Measurements from ENCODE around the gene SMARCA4. TPM values are rescaled to one million over a fixed set of nuclear protein-coding genes. Genes with fewer than 3 reads are reported as not detected.
"Not testable (repeated sequence)": the region's sequence is repeated elsewhere in the genome, so short reads cannot be mapped to it uniquely, and the experiment has no call there.

Gene SMARCA4
- polyA plus RNA-seq, 1 experiment = 46.3 TPM

GRCh38 chr19:10987571-10988297 lies 26.9 kb downstream of the SMARCA4 start:
- ChIA-PET CTCF (no interaction called here), POLR2A (no interaction called here)
- Histone ChIP-seq H3K4me3 (ENCODE audit: low read depth, low read length) (no peak overlapping the region), H3K27me3 (ENCODE audit: control insufficient read depth, insufficient read depth, low read length) (no peaks in the 10 kb centered on the region), H3K36me3 (ENCODE audit: control insufficient read depth, insufficient read depth, low read length) (peaks cover 32% of the 10 kb centered on the region)
- DNase-seq (ENCODE audit: low read depth) = no peak
- no peak for TF ChIP-seq CTCF (IDR thresholded peaks at IDR 0.05; ENCODE audit: insufficient read depth, low read depth, low read length)

GRCh38 chr19:10988380-10988779 lies 27.6 kb downstream of the SMARCA4 start:
- Histone ChIP-seq H3K4me3 (ENCODE audit: low read depth, low read length) (no peak overlapping the region), H3K36me3 (ENCODE audit: control insufficient read depth, insufficient read depth, low read length) (peaks cover 32% of the 10 kb centered on the region), H3K27me3 (ENCODE audit: control insufficient read depth, insufficient read depth, low read length) (no peaks in the 10 kb centered on the region)
- ChIA-PET CTCF (no interaction called here), POLR2A (no interaction called here)
- no peak for DNase-seq (ENCODE audit: low read depth)
- no peak for TF ChIP-seq CTCF (IDR thresholded peaks at IDR 0.05; ENCODE audit: insufficient read depth, low read depth, low read length)

GRCh38 chr19:10988921-10989320 lies 28.1 kb downstream of the SMARCA4 start:
- no peaks in the 10 kb centered on the region for H3K27me3 ChIP-seq (ENCODE audit: control insufficient read depth, insufficient read depth, low read length)
- no peak overlapping the region for H3K4me3 ChIP-seq (ENCODE audit: low read depth, low read length)
- peaks cover 32% of the 10 kb centered on the region for H3K36me3 ChIP-seq (ENCODE audit: control insufficient read depth, insufficient read depth, low read length)
- no peak for TF ChIP-seq CTCF (IDR thresholded peaks at IDR 0.05; ENCODE audit: insufficient read depth, low read depth, low read length)
- ChIA-PET CTCF (no interaction called here), POLR2A (no interaction called here)
- DNase-seq (ENCODE audit: low read depth) = no peak

GRCh38 chr19:10991076-10991475 lies 30.2 kb downstream of the SMARCA4 start:
- H3K4me3 ChIP-seq (ENCODE audit: low read depth, low read length) = no peak overlapping the region
- CTCF ChIA-PET = no interaction called here
- POLR2A ChIA-PET = no interaction called here
- DNase-seq (ENCODE audit: low read depth) = no peak
- no peaks in the 10 kb centered on the region for H3K27me3 ChIP-seq (ENCODE audit: control insufficient read depth, insufficient read depth, low read length)
- peaks cover 33% of the 10 kb centered on the region for H3K36me3 ChIP-seq (ENCODE audit: control insufficient read depth, insufficient read depth, low read length)
- TF ChIP-seq CTCF (IDR thresholded peaks at IDR 0.05; ENCODE audit: insufficient read depth, low read depth, low read length) = no peak

- POLR2A ChIA-PET = no interaction called here
- CTCF ChIA-PET = interaction anchor here (0.6 kb wide), 1 partner anchor 1458 kb away, joined by 3 read pairs; no protein-coding TSS in a partner anchor
- TF ChIP-seq CTCF (IDR thresholded peaks at IDR 0.05; ENCODE audit: insufficient read depth, low read depth, low read length) = no peak
- no peak for DNase-seq (ENCODE audit: low read depth)
- H3K36me3 ChIP-seq (ENCODE audit: control insufficient read depth, insufficient read depth, low read length) = peaks cover 36% of the 10 kb centered on the region
- no peaks in the 10 kb centered on the region for H3K27me3 ChIP-seq (ENCODE audit: control insufficient read depth, insufficient read depth, low read length)
- no peak overlapping the region for H3K4me3 ChIP-seq (ENCODE audit: low read depth, low read length)
Measured at GRCh38 chr19:10991521-10992081, 30.8 kb downstream of the SMARCA4 start.

GRCh38 chr19:10992174-10992573 lies 31.3 kb downstream of the SMARCA4 start:
- H3K4me3 ChIP-seq (ENCODE audit: low read depth, low read length); H3K27me3 ChIP-seq (ENCODE audit: control insufficient read depth, insufficient read depth, low read length); DNase-seq (ENCODE audit: low read depth); POLR2A ChIA-PET: not testable (repeated sequence)
- H3K36me3 ChIP-seq (ENCODE audit: control insufficient read depth, insufficient read depth, low read length) = peaks cover 35% of the 10 kb centered on the region
- CTCF ChIA-PET = interaction anchor here (0.6 kb wide), 1 partner anchor 1458 kb away, joined by 3 read pairs; no protein-coding TSS in a partner anchor
